GM12878 (cell line): ENCODE measurements around the gene SCARF1. TPM values are rescaled to one million over a fixed set of nuclear protein-coding genes. Genes with fewer than 3 reads are reported as not detected.

ENCODE experiments used
- ATAC-seq: fragments of 200-7000 bp; cut with Tn5 transposase; 3 replicates; pipeline ENCODE4 v1.9.1; 2020; ENCODE audit warnings: mild to moderate bottlenecking, moderate library complexity
- BruUV-seq: library from RNA; stranded (reverse); fragments of 400-500 nt; replicated peaks from 2 replicates; lab custom pipeline; 2021; lab: Mats Ljungman, UMichigan
- CTCF ChIA-PET: fragments of 300-600 bp; sonication (Branson Sonifier 250); formaldehyde crosslinking; extraction: SDS; loops from one replicate; lab custom pipeline; 2021; ENCODE audit warnings: inconsistent platforms; lab: Yijun Ruan, JAX
- POLR2A ChIA-PET: fragments of 350-600 bp; formaldehyde crosslinking; extraction: SDS; loops from one replicate; lab custom pipeline; 2021; ENCODE audit warnings: inconsistent platforms; lab: Charles Lee
- RAD21 ChIA-PET: fragments of 300-600 bp; sonication (Branson Sonifier 250); formaldehyde crosslinking; loops from one replicate; lab custom pipeline; 2023; ENCODE audit warnings: antibody characterized with exemption; ENCODE audit not compliant: unreplicated experiment; lab: Charles Lee
- SMC1A ChIA-PET: fragments of 300-600 bp; sonication (Branson Sonifier 250); formaldehyde crosslinking; loops from one replicate; lab custom pipeline; 2023; ENCODE audit not compliant: unreplicated experiment, uncharacterized antibody; lab: Charles Lee
- DNase-seq: peaks from one replicate; pipeline ENCODE4 v3.0.0-alpha.2; 2011; ENCODE audit warnings: low read depth, low spot score
- FAIRE-seq: peaks from 3 replicates; lab custom pipeline; 2011; peaks lifted over from hg19 to GRCh38; lab: Jason Lieb, UNC
- H2AFZ ChIP-seq: 2 replicates; pipeline ENCODE4 v1.6.0; 2011; ENCODE audit warnings: low read depth, low read length, control low read depth; ENCODE audit not compliant: control insufficient read depth
- H3K27ac ChIP-seq: 2 replicates; pipeline ENCODE4 v1.5.1; 2011; ENCODE audit warnings: control low read depth; ENCODE audit not compliant: control insufficient read depth, insufficient read depth
- H3K27me3 ChIP-seq, 2 experiments: replicated peaks in 1 of 2; 2 replicates each; pipeline versions ENCODE4 v1.6.0 to v1.6.1; 2011; ENCODE audit warnings: low read length in 1 of 2; ENCODE audit not compliant: control insufficient read depth in 2 of 2, insufficient read depth in 2 of 2
- H3K36me3 ChIP-seq, 2 experiments: 2 replicates each; pipeline ENCODE4 v1.5.1; 2011; ENCODE audit warnings: low read length in 1 of 2; ENCODE audit not compliant: control insufficient read depth in 2 of 2, insufficient read depth in 2 of 2
- H3K4me1 ChIP-seq: 2 replicates; pipeline ENCODE4 v1.6.1; 2011; ENCODE audit warnings: mild to moderate bottlenecking, low read length, moderate library complexity, mixed read lengths; ENCODE audit not compliant: control insufficient read depth, insufficient read depth
- H3K4me2 ChIP-seq: 2 replicates; pipeline ENCODE4 v1.6.0; 2011; ENCODE audit warnings: control low read depth; ENCODE audit not compliant: control insufficient read depth, insufficient read depth
- H3K4me3 ChIP-seq: fragments of 200-600 bp; sonication (generic); 2 replicates; pipeline ENCODE4 v1.5.1; 2016
- H3K79me2 ChIP-seq: 2 replicates; pipeline ENCODE4 v1.6.0; 2011; ENCODE audit warnings: low read length; ENCODE audit not compliant: control insufficient read depth, insufficient read depth
- H3K9ac ChIP-seq: 2 replicates; pipeline ENCODE4 v1.8.0; 2011; ENCODE audit warnings: low read length, control low read depth, mixed read lengths; ENCODE audit not compliant: control insufficient read depth, insufficient read depth
- H3K9me3 ChIP-seq: replicated peaks from 3 replicates; pipeline ENCODE4 v1.5.1; 2011; ENCODE audit warnings: mild to moderate bottlenecking, low read length; ENCODE audit not compliant: control insufficient read depth, insufficient read depth
- H4K20me1 ChIP-seq: 2 replicates; pipeline ENCODE4 v1.6.0; 2011; ENCODE audit not compliant: control insufficient read depth, insufficient read depth
- BMI1 ChIP-seq: fragments of 450-650 bp; IDR thresholded peaks from 2 replicates; pipeline ENCODE4 v1.6.1; 2016; ENCODE audit warnings: mild to moderate bottlenecking, moderate library complexity, borderline replicate concordance
- CBFB ChIP-seq: IDR thresholded peaks from 2 replicates; pipeline ENCODE4 v1.6.1; 2016; ENCODE audit warnings: antibody characterized with exemption, low read depth
- CHD2 ChIP-seq: IDR thresholded peaks from 2 replicates; pipeline ENCODE4 v1.6.1; 2011; ENCODE audit warnings: low read depth, low read length, improper control_type of control experiment, borderline replicate concordance
- CREB1 ChIP-seq: IDR thresholded peaks from 2 replicates; pipeline ENCODE4 v1.6.1; 2012; ENCODE audit warnings: low read depth, mild to moderate bottlenecking, inconsistent platforms
- DPF2 ChIP-seq: fragments of 450-650 bp; IDR thresholded peaks from 2 replicates; pipeline ENCODE4 v1.6.1; 2017; ENCODE audit warnings: mild to moderate bottlenecking
- EED ChIP-seq: sonication (generic); IDR thresholded peaks from 2 replicates; pipeline ENCODE4 v1.6.1; 2016; ENCODE audit warnings: antibody characterized with exemption, low read depth
- EGR1 ChIP-seq, 2 experiments: IDR thresholded peaks; 1 replicate in 1 of 2; 2 replicates in 1 of 2; pipeline ENCODE4 v1.6.1; 2011 to 2012; ENCODE audit warnings: low read depth in 2 of 2, low read length in 2 of 2, borderline replicate concordance in 1 of 2, mild to moderate bottlenecking in 1 of 2, moderate library complexity in 1 of 2
- GATAD2B ChIP-seq: fragments of 450-650 bp; conservative IDR thresholded peaks from 2 replicates; pipeline ENCODE4 v1.6.1; 2017; ENCODE audit warnings: low read depth, mild to moderate bottlenecking, moderate library complexity
- IRF4 ChIP-seq: IDR thresholded peaks from 2 replicates; pipeline ENCODE4 v1.6.1; 2011; ENCODE audit warnings: low read depth, low read length
- LARP7 ChIP-seq: fragments of 450-650 bp; IDR thresholded peaks from 2 replicates; pipeline ENCODE4 v1.6.1; 2017; ENCODE audit warnings: mild to moderate bottlenecking
- MEF2B ChIP-seq: fragments of 450-650 bp; IDR thresholded peaks from 2 replicates; pipeline ENCODE4 v1.6.1; 2018; ENCODE audit warnings: mild to moderate bottlenecking, moderate library complexity; ENCODE audit not compliant: partially characterized antibody, poor library complexity, severe bottlenecking
- MTA3 ChIP-seq: IDR thresholded peaks from 2 replicates; pipeline ENCODE4 v1.6.1; 2012; ENCODE audit warnings: low read length, inconsistent platforms, borderline replicate concordance
- NBN ChIP-seq: fragments of 450-650 bp; IDR thresholded peaks from 2 replicates; pipeline ENCODE4 v1.6.1; 2016
- NRF1 ChIP-seq: conservative IDR thresholded peaks from 2 replicates; pipeline ENCODE4 v1.6.1; 2011; ENCODE audit warnings: mild to moderate bottlenecking, low read depth, low read length, improper control_type of control experiment
- POLR2AphosphoS5 ChIP-seq: IDR thresholded peaks from 2 replicates; pipeline ENCODE4 v1.6.1; 2011; ENCODE audit warnings: mild to moderate bottlenecking, low read length, inconsistent platforms
- RB1 ChIP-seq: fragments of 450-650 bp; formaldehyde crosslinking; IDR thresholded peaks from 2 replicates; pipeline ENCODE4 v1.6.1; 2017; ENCODE audit warnings: mild to moderate bottlenecking, borderline replicate concordance
- SIN3A ChIP-seq: IDR thresholded peaks from 2 replicates; pipeline ENCODE4 v1.6.1; 2012; ENCODE audit warnings: low read depth, low read length, improper control_type of control experiment
- YY1 ChIP-seq: IDR thresholded peaks from 2 replicates; pipeline ENCODE4 v1.6.1; 2011; ENCODE audit warnings: low read depth, mild to moderate bottlenecking, low read length
- ZNF217 ChIP-seq: fragments of 450-650 bp; IDR thresholded peaks from 2 replicates; pipeline ENCODE4 v1.6.1; 2017; ENCODE audit warnings: antibody characterized with exemption, mild to moderate bottlenecking
- ZZZ3 ChIP-seq: IDR thresholded peaks from 2 replicates; pipeline ENCODE4 v1.6.1; 2011; ENCODE audit warnings: low read depth; ENCODE audit not compliant: control insufficient read depth, insufficient read length
- WGBS: methylation state at CpG from one replicate; pipeline ENCODE4 v1.1.6; 2016; ENCODE audit warnings: low lambda C conversion rate; ENCODE audit not compliant: insufficient replicate concordance, insufficient coverage; ENCODE audit errors: missing lambda C conversion rate; 5-methylcytosine and 5-hydroxymethylcytosine counted together
- in situ Hi-C: fragments of 300-500 bp; cut with MboI; formaldehyde crosslinking; loops from 9 replicates; pipeline ENCODE4 v1.14.3; 2018; ENCODE audit warnings: mixed read lengths
- intact Hi-C: fragments of 100-400 bp; cut with micrococcal nuclease; formaldehyde crosslinking; loops from one replicate; pipeline ENCODE4 v1.14.2; 2022; ENCODE audit not compliant: unreplicated experiment
- polyA plus RNA-seq, 11 experiments: library from polyadenylated mRNA; depleted of rRNA in 4 of 11; unstranded in 6 of 11; stranded (reverse) in 5 of 11; fragments of >200 nt; fragmentation: Nextera tagmentation in 4 of 11; fragmentation: Illumina TruSeq in 1 of 11; extraction: Ambion mirVana in 4 of 11; extraction: Trizol in 1 of 11; gene quantifications; 1 replicate in 1 of 11; 2 replicates in 10 of 11; pipeline versions ENCODE4 v1.2.1 to v1.2.3, GENCODE V29; 2011 to 2016; ENCODE audit warnings: inconsistent platforms in 2 of 11, missing spikeins in 2 of 11, low read depth in 1 of 11
- total RNA-seq, 4 experiments: library from RNA; depleted of rRNA in 3 of 4; stranded (reverse); fragments of >200 nt in 3 of 4; fragmentation: Illumina TruSeq in 1 of 4; extraction: Trizol in 1 of 4; gene quantifications; 2 replicates each; pipeline versions ENCODE4 v1.2.1 to v1.2.3, GENCODE V29; 2013 to 2021
- TF ChIP-seq, protein P1 (sequence below): fragments of 450-650 bp; IDR thresholded peaks from 2 replicates; pipeline ENCODE4 v1.6.1; 2016; ENCODE audit warnings: mild to moderate bottlenecking
- TF ChIP-seq, protein P2 (sequence below): IDR thresholded peaks from 2 replicates; pipeline ENCODE4 v1.6.1; 2011; ENCODE audit warnings: mild to moderate bottlenecking, low read depth, low read length, moderate library complexity; ENCODE audit not compliant: insufficient replicate concordance

SCARF1 gene
- total and polyA plus RNA-seq, 10 of the 15 experiments (the other 5 are each of a cell fraction or from before 2014, with no cell fraction given): 0.10 to 1.7 (median 0.43) TPM

DNA sequence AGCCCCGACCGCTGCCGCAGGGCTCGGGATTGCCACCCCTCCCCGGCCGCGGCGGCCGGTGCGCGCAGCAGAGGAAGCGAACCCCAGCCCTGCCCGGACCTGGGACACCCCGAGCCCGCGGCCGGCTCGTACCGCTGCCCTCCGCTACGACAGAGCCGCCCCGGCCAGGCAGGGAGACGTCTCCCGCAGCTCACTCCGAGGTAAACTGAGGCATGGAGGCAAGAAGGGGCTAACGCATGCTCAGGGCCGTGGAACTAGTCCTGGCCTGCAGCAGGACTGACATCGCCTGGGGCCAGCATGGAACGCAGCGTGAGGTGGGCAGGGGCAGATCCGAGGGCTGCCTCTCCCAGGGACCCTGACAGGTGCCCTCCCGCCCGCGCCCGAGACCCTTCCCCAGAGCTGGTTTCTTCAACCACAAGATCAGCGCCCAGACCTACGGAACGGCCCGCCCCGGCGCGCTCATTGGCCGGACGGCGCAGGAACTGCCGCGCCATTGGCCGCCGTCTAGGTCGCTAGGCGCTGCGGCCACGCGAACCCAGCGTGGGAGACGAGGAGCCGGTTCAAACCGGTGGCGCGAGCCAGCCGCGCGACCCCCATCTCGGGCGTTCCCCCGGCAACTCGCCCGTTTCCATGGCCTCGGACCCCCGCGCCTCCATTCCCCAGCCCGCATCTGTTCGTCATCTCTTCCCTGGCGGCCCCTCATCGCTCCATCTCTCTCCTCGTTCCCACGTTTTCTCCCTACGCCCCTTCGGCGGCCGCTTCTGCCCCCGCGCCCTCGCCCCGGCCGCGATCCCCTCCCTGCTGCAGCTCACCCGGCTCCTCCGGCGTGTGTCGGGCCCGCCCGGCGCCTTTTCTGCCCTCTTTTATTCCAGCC is 17.3 kb downstream of the SCARF1 start, which contains the start of gene SLC43A2:
Gene SLC43A2, minus strand, starts transcription at position 853 of the 874 bp plus-strand sequence. CDS start 960 bp downstream, outside the sequence.
- intact Hi-C loops: loop anchor here (1.0 to 5.0 kb wide), 3 partner anchors 21 to 51 kb away; no protein-coding TSS in a partner anchor
- Histone ChIP-seq H3K27ac (peak within 1 kb of the TSS; percentile 87), H3K9me3 (no peaks in the 10 kb centered on the region), H3K79me2 (peaks cover 6% of the 10 kb centered on the region), H2AFZ (peak within 1 kb of the TSS; percentile 79), H3K9ac (peak within 1 kb of the TSS; percentile 66), H3K27me3 (no peaks in the 10 kb centered on the region), H3K4me3 (peak within 1 kb of the TSS; percentile 88), H3K4me2 (peak within 1 kb of the TSS; percentile 100), H3K4me1 (peaks cover 42% of the 10 kb centered on the region), H4K20me1 (no peaks in the 10 kb centered on the region), H3K36me3 (no peaks in the 10 kb centered on the region)
- FAIRE-seq: peak; percentile 78
- POLR2A ChIA-PET: interaction anchor here (0.6 to 6.0 kb wide), 8 partner anchors 16 to 62 kb away, joined by 3 to 56 read pairs (median 5); no protein-coding TSS in a partner anchor
- SMC1A ChIA-PET: interaction anchor here (0.6 to 5.4 kb wide), 9 partner anchors 21 to 267 kb away, joined by 3 to 107 read pairs (median 5); partner anchors contain the start of gene INPP5K
- in situ Hi-C loops: loop anchor here (10.0 kb wide), 1 partner anchor 53 kb away; no protein-coding TSS in a partner anchor
- CTCF ChIA-PET: interaction anchor here (0.6 to 9.9 kb wide), 14 partner anchors 18 to 369 kb away, joined by 3 to 380 read pairs (median 13); partner anchors contain the start of gene INPP5K
- RAD21 ChIA-PET: interaction anchor here (0.6 to 10.0 kb wide), 12 partner anchors 10 to 367 kb away, joined by 3 to 317 read pairs (median 8); partner anchors contain the start of genes INPP5K, PITPNA and RILP
- BruUV-seq: no TSS peak
- DNase-seq: no peak
- ATAC-seq: peak; percentile 83
- WGBS: 1% methylated on average over 75 of the region's 95 CpGs
- TF ChIP-seq NBN: 0 out of 2 replicates have a peak, but pooled peaks have one; percentile 72
- peak; percentile 42; the same call in 1 of the 2 replicates for TF ChIP-seq YY1
- TF ChIP-seq SIN3A: peak; percentile 65; the same call in 1 of the 2 replicates
- peak; percentile 68; the same call in 1 of the 2 replicates for TF ChIP-seq DPF2
- TF ChIP-seq EED: 0 out of 2 replicates have a peak, but pooled peaks have one; percentile 6
- TF ChIP-seq ZZZ3: no peak
- TF ChIP-seq IRF4: no peak
- peak; percentile 82; the same call in 1 of the 2 replicates for TF ChIP-seq BMI1
- peak; percentile 60 for TF ChIP-seq MEF2B
- TF ChIP-seq MTA3: no peak
- 0 out of 2 replicates have a peak, but pooled peaks have one; percentile 52 for TF ChIP-seq CHD2
- TF ChIP-seq, protein P1, sequence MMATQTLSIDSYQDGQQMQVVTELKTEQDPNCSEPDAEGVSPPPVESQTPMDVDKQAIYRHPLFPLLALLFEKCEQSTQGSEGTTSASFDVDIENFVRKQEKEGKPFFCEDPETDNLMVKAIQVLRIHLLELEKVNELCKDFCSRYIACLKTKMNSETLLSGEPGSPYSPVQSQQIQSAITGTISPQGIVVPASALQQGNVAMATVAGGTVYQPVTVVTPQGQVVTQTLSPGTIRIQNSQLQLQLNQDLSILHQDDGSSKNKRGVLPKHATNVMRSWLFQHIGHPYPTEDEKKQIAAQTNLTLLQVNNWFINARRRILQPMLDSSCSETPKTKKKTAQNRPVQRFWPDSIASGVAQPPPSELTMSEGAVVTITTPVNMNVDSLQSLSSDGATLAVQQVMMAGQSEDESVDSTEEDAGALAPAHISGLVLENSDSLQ: peak; percentile 47
- peak in 1 of 2 experiments; percentile 43; a peak in 1 of 3 replicates for TF ChIP-seq EGR1 (IDR thresholded peaks at IDR 0.05; ENCODE audit: borderline replicate concordance in 1 of 2, low read depth in 2 of 2, low read length in 2 of 2)
- TF ChIP-seq CBFB: 0 out of 2 replicates have a peak, but pooled peaks have one; percentile 40
- 0 out of 2 replicates have a peak, but pooled peaks have one; percentile 35 for TF ChIP-seq ZNF217
- peak; percentile 74; the same call in 1 of the 2 replicates for TF ChIP-seq LARP7
- TF ChIP-seq GATAD2B: 0 out of 2 replicates have a peak, but pooled peaks have one; percentile 74
- TF ChIP-seq NRF1: 0 out of 2 replicates have a peak, but pooled peaks have one; percentile 10
- no peak for TF ChIP-seq CREB1
- TF ChIP-seq RB1: 0 out of 2 replicates have a peak, but pooled peaks have one; percentile 16
- TF ChIP-seq, protein P2, sequence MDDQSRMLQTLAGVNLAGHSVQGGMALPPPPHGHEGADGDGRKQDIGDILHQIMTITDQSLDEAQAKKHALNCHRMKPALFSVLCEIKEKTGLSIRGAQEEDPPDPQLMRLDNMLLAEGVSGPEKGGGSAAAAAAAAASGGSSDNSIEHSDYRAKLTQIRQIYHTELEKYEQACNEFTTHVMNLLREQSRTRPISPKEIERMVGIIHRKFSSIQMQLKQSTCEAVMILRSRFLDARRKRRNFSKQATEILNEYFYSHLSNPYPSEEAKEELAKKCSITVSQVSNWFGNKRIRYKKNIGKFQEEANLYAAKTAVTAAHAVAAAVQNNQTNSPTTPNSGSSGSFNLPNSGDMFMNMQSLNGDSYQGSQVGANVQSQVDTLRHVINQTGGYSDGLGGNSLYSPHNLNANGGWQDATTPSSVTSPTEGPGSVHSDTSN: no peak
- peak; percentile 75 for TF ChIP-seq POLR2AphosphoS5
